GM19397 (cell line): Measurements from ENCODE around the gene MAP6.
A peak's percentile ranks its signal among the peaks of the same experiment; 100 is the strongest.
"Not testable (repeated sequence)": the region's sequence is repeated elsewhere in the genome, so short reads cannot be mapped to it uniquely, and the experiment has no call there.

Experiments used
- ATAC-seq: cut with Tn5 transposase; IDR thresholded peaks from one replicate; pipeline ENCODE4 v1.9.1; 2021; ENCODE audit warnings: mild to moderate bottlenecking, moderate library complexity; ENCODE audit not compliant: unreplicated experiment

Gene MAP6

DNA sequence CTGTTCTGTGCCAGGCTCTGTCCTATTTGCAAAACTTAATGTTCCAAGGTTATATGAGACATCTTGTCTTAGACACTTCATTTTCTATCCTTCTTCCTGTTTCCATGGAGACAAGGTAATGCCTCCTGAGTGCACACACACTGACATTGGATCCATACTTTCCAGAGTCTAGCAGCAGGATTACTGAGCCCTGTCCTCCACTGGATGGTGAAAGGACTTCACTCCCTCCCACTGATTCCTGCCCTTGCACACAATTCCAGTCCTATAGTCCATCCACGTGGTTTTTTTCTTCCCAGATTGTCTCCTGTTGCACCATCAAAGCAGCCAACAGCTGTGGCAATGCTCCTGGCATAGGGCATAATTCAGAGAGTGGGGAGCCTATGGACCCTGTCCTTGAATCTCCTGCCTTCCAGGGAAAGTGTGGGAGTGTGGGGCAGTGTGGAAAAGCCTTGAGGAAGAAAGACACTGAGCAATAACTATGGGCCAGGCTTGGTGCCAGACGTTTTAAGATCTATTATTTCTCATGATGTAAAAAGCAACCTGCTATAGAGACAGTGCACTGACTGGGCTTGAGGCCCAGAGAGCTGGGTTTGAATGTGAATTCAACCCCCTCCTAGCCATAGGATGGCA, 75.4 kb downstream of the MAP6 start:
- no peak for ATAC-seq

GRCh38 chr11:75592715-75593114, 76.1 kb downstream of the MAP6 start:
- no peak for ATAC-seq

GRCh38 chr11:75591966-75592365, 76.9 kb downstream of the MAP6 start:
- ATAC-seq: no peak

DNA sequence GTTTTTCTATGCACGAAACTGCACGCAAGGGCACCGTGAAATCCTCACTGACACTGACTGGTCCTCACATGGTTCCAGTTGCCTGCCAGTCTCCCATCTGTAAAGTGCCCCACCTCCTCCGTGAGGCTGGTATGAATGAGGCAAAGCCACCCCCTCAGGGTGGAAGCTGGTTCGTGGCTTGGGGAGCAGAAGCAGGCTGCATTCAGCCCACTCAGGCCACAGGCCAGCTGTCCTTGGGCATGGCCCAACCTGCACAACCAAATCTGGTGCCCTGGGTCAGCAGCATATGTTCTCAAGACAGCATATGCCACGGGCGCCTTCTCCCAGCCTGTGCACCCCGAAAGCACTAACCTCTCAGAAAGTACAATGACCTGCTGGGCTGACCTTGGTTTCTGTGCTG, 77.5 kb downstream of the MAP6 start:
- ATAC-seq: no peak

GRCh38 chr11:75589933-75590332, 78.9 kb downstream of the MAP6 start:
- ATAC-seq: no peak

DNA sequence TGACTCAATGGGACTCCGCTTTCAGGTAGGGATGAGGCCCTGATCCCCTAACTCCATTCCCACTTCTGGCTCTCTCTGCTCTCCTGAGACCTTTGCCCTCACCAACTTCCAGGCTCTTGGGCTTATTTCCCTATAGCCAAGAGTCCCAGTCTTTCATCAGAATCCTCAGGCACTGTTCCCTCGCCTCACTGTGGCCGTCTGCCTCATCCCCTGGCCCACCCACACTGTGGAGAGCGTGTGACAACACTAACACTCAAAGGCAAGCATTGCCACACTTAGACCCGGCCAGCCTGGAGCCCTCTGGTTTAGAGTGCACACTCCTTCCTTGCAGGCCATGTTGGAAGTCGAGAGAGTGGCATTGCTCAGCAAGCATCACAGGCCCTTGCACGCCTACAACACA, 79.8 kb downstream of the MAP6 start:
- ATAC-seq: no peak

- no peak for ATAC-seq
These were observed 80.8 kb downstream of the MAP6 start for GRCh38 chr11:75588051-75588481.

DNA sequence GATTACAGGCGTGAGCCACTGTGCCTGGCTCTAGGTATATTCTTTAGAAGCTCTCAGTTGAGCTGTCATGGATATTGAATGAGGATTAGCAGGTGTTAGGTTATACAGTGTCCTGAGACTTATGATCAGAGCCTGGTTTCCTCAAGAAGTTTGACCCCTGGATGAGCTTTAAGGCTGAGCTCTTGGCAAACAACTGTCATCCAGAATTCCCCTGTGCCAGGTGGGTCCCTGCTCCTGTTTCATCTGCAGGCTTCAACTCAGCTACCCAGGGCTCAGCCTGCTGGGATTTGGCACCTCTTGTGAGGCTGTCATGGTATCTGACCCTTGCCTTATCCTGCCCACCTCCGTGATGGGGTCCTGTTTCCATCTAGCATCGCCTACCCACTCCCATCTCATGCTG, 82.4 kb downstream of the MAP6 start:
- ATAC-seq: no peak

- no peak for ATAC-seq
These were observed 83.6 kb downstream of the MAP6 start for GRCh38 chr11:75585293-75585670.

DNA sequence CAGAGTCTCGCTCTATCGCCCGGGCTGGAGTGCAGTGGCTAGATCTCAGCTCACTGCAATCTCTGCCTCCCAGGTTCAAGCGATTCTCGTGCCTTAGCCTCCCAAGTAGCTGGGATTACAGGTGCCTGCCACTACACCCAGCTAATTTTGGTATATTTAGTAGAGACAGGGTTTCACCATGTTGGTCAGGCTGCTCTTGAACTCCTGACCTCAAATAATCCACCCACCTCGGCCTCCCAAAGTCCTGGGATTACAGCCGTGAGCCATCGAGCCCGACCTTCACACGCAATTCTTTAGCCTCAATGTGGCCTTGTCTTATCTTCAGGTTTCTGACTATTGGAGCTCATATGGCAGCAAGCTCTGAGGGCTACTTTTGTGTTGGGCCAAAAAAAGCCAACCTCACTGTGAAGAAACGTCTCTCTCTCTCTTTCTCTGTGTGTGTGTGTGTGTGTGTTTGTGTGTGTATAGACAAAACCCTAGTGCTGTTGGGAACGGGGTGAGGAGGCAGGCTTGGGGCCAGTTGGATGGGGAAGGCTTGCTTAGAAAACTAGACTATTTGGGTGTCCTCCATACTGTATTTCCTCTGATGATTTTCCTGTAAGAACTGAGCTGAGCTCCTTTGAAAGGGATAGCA, 84.1 kb downstream of the MAP6 start:
- not testable (repeated sequence) for ATAC-seq

DNA sequence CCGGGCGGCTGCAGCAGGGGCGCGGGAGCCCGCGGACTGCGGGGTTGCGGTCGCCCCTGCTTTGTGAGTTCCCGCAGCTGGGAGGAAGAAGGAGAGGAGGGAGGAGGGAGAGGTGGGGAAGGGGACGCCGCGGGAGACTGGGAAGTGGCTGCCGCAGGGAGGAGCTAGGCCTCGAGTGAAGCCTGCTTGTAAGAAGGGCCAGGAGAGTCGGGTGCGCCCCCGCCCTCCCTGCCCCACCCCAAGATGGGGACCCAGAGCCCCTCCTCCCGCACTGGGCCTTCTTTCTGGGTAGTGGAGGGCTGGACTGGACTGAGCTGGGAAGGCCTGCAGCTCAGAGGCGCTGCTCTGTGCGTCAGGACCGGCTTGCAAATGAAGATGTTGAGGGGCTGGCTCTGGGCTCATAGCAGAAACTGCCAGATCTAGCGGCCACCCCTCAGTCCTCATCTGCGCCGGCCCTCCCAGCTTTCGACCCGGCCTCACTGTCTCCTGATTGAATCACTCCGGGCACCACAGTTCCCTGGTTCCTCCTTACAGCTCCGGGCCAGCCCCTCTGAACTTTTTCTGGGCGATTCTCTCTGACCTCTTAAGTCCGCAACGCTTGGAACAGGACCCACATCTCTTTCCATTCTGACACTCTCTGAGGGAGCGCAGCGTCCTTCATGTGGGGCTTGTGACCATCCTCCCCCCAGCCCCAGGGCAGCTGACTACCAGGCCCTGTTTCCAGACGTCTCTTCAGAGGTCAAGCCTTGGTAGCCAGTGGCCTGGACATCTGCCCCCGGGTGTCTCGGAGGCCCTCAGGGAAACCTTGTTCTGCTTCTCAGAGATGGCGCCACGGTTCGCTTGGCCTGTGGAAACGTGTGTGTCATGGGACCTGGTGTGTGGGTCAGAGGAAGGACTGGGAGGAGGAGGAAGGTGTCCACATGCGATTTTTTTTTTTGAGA, 84.8 kb downstream of the MAP6 start:
- ATAC-seq: no peak

DNA sequence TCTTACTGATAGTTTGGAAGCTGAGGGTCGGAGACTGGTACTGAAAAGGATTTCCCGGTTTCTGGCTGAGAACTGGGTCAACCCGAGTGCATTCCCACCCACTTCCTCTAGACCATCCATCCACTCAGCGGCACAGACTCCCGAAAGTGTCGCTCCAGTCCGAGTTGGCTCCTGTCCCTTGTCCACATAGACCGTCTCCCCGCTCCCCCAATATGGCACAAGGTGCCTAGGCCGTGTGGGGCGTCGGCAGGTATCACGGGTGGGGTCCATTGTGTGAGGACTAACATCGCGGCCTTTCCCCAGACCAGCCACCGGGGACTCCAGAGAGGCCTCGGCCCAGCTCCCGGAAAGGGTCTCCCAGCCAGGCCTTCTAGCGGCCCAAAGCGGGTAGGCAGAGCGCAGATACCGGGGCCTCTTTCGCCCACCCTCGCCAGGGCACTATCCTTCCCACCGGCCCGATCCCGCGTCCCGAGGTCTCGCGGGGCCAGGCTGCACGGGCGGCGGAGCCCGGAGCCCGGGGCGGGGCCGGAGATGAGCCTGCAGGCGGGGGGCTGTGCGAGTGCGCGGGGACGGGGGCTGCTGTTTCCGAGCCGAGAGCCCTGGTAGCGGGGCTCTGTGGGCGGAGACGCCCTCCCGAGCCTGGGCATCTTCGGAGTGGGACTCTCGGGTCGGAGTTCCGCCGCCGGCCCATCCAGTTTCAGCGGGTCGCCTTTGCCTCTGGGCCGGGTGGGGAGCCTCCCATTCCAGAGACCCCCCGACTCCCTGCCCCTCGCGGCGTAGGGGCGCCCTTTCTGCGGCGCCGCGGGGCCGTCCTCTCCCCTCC, 85.7 kb downstream of the MAP6 start:
- peak; percentile 73 for ATAC-seq

DNA sequence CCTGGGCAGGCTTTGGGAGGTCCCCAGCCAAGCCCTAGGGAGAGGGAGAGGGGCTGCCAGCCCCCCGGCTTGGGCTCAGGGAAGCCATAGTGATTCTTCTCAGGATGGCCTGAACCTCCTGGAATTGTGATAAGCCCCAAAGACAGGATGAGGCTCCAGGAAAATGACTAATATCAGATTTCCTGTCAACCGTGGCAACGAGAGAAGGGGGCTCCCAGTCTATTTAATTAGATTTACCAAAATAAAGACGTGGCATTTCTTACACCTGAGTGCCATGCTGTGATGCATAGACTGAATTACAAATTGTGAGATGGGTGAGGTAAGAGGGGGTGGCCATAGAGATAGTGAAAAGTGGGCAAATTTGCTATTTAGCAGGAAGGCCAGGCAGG, 86.3 kb downstream of the MAP6 start:
- ATAC-seq: no peak

DNA sequence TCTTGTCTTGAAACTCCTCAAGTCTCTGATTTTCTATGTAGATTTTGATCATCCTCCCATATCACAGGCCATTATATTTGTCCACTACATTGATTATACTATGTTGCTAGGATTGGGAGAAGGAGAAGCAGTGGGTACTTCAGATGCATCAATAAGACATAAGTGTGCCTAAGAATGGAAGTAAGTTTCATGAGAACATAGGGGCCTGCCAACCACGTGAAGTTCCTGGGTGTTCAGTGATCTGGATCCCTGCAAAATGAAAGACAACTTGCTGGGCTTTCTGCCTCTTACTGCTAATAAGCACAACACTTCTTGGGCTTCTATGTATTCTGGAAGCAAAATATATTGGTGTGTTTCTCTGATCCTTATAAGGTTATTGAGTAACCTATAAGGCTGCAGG, 89.0 kb downstream of the MAP6 start:
- ATAC-seq: no peak

- ATAC-seq: no peak
These were observed 89.9 kb downstream of the MAP6 start for GRCh38 chr11:75578977-75579376.

- no peak for ATAC-seq
These were observed 91.6 kb downstream of the MAP6 start for GRCh38 chr11:75577207-75577606.

DNA sequence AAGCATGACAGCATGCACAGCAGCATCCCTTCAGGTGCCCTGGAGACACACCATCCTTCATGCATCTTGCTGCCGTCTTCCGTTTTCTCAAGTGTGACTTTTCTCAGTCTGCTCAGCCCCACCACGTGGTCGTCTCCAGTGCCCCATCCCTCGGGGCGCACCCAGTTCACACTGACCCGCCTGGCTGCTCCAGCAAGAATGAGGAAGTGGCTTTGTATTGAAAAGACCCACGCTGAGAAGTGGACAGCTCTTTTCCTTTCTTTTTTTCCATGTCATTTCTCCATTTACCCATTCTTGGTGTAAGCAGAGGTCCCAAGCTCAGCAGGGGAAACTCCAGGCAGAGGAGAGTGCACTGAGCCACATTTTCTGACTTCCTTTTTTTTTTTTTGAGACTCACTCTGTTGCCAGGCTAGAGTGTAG, 92.3 kb downstream of the MAP6 start:
- ATAC-seq: no peak

- ATAC-seq: no peak
These were observed 92.8 kb downstream of the MAP6 start for GRCh38 chr11:75576017-75576416.

- no peak for ATAC-seq
These were observed 93.9 kb downstream of the MAP6 start for GRCh38 chr11:75574698-75575602.

DNA sequence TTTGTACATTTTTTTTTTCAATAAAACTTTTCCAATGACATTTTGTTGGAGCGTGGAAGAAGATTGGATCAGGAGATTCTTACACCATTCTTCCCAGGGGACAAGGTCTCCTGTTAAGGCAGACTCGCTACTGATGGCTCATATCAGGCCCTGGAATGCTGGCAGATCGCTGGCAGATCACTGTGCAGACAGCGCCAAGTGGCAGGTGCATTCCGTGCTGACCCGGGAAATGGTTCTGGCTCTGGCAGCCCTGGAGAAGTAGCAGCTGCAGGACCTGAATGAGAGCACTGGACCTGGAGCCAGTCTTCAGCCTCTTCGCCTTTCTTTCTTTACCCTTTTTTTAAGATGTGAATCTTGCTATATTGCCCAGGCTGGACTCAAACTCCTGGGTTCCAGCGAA, 96.1 kb downstream of the MAP6 start:
- ATAC-seq: no peak
